CD4-positive, alpha-beta T cell treated with Interleukin-15 for 4 hours (primary cell): Measurements from ENCODE around the gene CDCA3.
"Not testable (repeated sequence)": the region's sequence is repeated elsewhere in the genome, so short reads cannot be mapped to it uniquely, and the experiment has no call there.

ENCODE experiments used
- DNase-seq: peaks from one replicate; pipeline ENCODE4 v3.0.0-alpha.2; 2020; ENCODE audit warnings: low spot score

Gene CDCA3

DNA sequence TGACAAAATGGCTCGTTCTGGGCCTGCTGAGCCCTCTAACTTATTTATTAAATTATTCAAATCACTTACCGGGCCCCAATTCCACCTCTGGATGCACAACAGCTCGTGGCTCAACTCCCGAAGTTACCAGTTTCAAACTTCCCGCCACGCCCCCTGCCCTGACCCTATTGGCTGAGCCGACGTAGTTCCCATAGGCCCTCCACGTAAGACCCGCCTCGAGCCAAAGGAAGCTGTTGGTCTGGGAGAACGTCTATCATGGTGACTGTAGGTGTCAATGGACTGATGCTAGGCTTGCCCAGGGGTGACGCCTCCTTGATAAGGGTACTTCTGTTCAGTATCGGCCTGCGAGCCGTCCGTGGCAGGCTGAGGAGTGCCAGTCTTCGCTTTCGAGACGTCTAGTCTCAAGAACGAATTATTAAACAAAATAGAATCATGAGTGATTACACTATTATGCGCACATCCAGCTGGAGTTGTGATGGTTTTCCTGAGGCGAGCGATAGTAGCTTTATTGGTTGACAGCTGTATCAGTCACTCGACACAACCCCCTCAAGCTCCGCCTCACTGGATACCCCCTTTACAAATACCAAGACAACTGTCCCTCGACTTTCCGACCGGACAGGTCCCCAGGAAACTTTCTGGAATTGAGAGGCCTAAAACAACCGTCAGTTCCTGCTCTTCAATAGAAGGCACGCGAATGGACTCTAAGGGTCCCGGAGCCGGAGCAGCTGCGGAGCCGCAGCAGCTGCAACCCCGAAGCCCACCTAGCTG, at the start of gene CDCA3:
CDCA3 (minus strand) TSS at position 134 of the 768 bp plus-strand sequence. CDS start 334 bp downstream, outside the sequence.
- peak; percentile 96 for DNase-seq

- peak; percentile 28 for DNase-seq
Observed at GRCh38 chr12:6899837-6900519, 48.9 kb upstream of the CDCA3 start.

DNA sequence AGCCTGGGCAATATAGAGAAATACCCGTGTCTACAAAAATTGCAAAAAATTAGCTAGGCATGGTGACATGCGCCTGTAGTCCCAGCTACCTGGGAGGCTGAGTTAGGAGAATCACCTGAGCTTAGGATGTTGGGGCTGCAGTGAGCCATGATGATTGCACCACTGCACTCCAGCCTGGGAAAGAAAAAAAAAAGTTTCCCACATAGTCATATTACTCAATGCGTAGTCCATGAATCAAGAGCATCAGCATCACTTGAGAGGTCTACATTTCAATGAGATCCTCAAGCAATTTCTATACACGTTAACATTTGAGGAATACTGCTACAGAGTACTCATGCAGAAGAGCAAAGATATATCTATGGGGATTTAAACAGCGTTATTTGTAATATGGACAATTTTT, 48.3 kb upstream of the CDCA3 start:
- no peak for DNase-seq

- no peak for DNase-seq
Observed at GRCh38 chr12:6896846-6897435, 45.9 kb upstream of the CDCA3 start.

GRCh38 chr12:6894321-6894720, 43.2 kb upstream of the CDCA3 start:
- DNase-seq: no peak

DNA sequence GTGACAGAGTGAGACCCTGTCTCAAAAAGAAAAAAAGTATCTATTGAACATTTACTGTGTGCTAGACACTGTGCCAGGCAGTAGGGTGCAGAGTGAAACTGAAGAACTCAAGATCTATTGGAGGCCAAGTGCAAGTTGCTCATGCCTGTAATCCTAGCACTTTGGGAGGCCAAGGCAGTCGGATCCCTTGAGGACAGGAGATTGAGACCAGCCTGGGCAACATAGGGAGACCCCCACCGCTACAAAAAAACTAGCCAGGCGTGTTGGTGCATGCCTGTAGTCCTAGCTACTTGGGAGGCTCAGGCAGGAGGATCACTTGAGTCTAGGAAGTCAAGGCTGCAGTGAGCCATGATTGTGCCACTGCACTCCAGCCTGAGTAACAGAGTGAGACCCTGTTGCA, 41.6 kb upstream of the CDCA3 start:
- not testable (repeated sequence) for DNase-seq

DNA sequence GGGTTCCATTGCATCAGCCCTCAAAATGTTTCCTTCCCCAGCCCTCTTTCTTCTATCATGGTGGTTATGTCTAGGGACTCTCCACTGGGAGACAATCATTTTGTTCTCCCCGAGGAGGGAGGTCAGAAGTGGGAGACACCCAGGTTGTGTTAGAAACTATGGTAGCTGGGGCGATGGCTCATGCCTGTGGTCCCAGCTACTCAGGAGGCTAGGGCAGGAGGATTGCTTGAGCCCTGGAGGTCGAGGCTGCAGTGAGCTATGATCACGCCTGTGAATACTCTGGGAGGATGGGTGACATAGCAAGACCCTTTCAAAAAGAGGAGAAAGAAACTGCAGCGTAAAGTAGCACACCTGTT, 40.5 kb upstream of the CDCA3 start:
- no peak for DNase-seq

- peak; percentile 98 for DNase-seq
Observed at GRCh38 chr12:6890789-6891645, 39.9 kb upstream of the CDCA3 start.

DNA sequence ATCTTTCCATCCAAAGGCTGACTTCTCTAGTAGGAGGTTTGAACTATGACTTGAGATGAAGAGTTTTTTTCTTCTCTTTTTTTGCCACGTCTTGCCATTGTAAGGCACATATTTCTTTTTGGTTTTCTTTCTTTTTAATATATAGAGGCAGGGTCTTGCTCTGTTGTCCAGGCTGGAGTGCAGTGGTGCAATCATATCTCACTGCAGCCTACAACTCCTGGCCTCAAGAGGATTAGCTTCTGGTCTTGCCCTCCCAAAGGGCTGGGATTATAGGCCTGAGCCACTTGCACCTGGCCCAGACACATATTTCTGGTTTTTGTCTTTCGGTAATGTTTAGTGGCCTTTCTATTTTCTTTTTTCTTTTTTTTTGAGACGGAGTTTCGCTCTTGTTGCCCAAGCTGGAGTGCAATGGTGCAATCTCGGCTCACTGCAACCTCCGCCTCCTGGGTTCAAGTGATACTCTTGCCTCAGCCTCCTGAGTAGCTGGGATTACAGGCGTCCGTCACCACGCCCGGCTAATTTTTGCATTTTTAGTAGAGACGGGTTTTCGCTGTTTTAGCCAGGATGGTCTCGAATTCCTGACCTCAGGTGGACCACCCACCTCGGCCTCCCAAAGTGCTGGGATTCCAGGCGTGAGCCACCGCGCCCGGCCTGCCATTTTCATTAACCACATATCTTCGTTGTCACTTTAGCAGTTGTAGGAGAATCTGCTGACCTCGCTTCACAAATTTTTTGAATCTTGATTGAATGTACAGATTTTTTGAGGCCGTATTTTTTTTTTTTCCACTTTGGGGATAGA, 38.9 kb upstream of the CDCA3 start:
- DNase-seq: not testable (repeated sequence)

- not testable (repeated sequence) for DNase-seq
Observed at GRCh38 chr12:6888794-6889193, 37.7 kb upstream of the CDCA3 start.

DNA sequence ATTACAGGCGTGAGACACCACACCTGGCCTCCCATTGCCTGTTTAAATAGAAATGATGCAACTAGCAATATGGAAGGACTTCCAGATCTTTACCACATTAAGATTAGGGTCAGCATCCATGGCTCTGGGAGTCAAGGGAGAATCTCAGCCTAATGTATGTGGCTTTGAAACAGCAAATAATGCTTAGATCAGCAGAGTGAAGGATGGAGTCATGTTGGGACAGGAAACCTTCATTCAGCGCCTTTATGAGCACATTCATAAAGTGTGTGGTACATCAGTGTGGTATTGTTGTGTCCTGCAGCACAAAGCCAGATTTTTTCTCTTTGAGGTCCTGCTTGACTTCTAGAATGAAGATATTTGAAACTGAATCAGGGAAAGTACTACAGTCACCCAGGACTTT, 37.3 kb upstream of the CDCA3 start:
- no peak for DNase-seq

DNA sequence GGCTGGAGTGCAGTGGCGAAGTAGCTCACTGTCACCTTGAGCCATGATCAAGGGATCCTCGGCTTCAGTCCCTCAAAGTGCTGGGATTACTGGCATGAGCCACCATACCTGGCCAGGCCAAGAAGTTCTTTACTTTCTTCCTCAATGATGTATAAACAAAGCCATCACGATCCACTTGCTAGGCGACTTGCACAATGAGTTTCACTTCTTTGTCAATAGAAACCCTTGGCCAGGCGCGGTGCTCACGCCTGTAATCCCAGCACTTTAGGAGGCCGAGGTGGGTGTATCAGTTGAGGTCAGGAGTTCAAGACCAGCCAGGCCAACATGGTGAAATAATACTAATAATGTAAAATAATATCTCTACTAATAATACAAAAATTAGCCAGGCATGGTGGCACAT, 36.4 kb upstream of the CDCA3 start:
- no peak for DNase-seq

- not testable (repeated sequence) for DNase-seq
Observed at GRCh38 chr12:6886206-6886999, 35.3 kb upstream of the CDCA3 start.

DNA sequence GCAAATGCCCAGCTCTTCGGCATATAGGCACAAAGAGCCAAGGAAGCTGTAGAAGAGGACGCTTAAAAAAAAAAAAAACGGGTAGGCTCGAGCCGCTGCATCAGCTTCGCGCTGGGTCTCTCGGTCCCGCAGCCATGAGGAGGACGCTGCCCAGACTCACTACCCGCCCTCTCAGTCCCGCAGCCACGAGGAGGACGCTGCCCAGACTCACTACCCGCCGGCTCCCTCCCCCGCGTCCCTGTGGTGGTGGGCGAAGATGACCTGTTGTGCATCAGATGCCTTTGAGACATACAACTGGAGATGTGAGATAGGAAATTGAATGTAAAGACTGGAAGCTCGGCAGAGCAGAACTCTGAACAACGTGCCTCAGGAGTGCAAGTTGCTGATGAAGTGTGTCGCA, 33.5 kb upstream of the CDCA3 start:
- no peak for DNase-seq

DNA sequence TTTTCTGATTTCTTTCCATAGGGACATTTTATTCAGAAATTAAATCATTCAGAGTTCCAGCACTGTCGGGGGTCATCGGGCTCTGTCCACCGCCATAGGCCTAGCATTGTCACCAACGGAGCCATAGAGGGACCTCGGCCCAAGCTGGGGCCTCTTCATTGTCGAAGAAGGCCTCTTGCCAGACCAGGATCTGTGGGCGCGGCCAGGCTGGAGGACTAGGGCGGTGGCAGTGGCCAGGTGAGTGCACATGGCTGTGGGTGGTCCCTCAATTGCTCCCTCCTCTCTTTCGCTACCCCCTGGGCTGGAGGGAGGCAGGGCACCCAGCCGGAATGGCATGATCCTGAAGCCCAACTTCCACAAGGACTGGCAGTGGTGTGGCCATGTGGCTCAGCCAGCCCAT, 32.6 kb upstream of the CDCA3 start:
- no peak for DNase-seq

- DNase-seq: no peak
Observed at GRCh38 chr12:6883252-6883651, 32.2 kb upstream of the CDCA3 start.

DNA sequence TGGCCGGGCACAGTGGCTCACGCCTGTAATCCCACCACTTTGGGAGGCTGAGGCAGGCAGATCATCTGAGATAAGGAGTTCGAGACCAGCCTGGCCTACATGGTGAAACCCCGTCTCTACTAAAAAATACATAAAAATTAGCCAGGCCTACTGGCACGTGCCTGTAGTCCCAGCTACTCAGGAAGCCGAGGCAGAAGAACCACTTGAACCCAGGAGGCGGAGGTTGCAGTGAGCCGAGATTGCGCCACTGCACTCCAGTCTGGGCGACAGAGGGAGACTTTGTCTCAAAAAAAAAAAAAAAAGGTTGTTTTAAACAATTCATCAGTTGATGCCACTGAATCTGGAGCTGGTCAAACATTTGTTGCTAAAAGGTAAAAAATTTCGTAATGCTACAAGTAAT, 28.7 kb upstream of the CDCA3 start:
- DNase-seq: not testable (repeated sequence)

DNA sequence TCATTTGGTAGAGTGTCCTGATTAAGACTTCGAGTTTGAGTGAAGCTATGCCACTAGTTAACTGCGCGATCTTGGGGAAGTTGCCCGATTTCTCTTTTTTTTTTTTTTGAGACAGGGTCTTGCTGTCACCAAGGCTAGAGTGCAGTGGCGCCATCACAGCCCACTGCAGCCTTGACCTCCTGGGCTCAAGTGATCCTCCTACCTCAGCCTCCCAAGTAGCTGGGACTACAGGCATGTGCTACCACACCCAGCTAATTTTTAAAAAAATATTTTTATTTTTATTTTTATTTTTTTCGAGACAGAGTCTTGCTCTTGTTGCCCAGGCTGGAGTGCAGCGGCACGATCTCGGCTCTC, 22.9 kb upstream of the CDCA3 start:
- not testable (repeated sequence) for DNase-seq

- peak; percentile 98 for DNase-seq
Observed at GRCh38 chr12:6873094-6874014, 22.3 kb upstream of the CDCA3 start, which contains the start of gene SPSB2. SPSB2 (minus strand) TSS chr12:6873303; CDS start chr12:6872901, 402 bp downstream.
